Transverse colon (tissue), 4 donors: ENCODE data around the gene MT1B. TPM values are rescaled to one million over a fixed set of nuclear protein-coding genes. Genes with fewer than 3 reads are reported as not detected.

Source experiments
- DNase-seq: peaks from one replicate; pipeline ENCODE4 v3.0.0-alpha.2; 2019
- H3K27ac ChIP-seq, 4 donors: fragments of 200-600 bp; sonication (generic); 2 replicates each; pipeline ENCODE4 v1.5.1; 2016 to 2018; ENCODE audit warnings: inconsistent platforms in 4 of 4
- H3K27me3 ChIP-seq: fragments of 200-600 bp; sonication (generic); 2 replicates; pipeline ENCODE4 v1.5.1; 2017; ENCODE audit warnings: inconsistent platforms
- H3K36me3 ChIP-seq, 4 donors: fragments of 200-600 bp; sonication (generic); 2 replicates each; pipeline ENCODE4 v1.5.1; 2017 to 2019; ENCODE audit warnings: inconsistent platforms in 4 of 4
- H3K4me1 ChIP-seq, 4 donors: fragments of 200-600 bp; sonication (generic); 2 replicates each; pipeline ENCODE4 v1.5.1; 2017 to 2020; ENCODE audit warnings: inconsistent platforms in 4 of 4
- H3K4me3 ChIP-seq, 4 donors: fragments of 200-600 bp; sonication (generic); 1 replicate in 1 of 4; 2 replicates in 3 of 4; pipeline versions ENCODE4 v1.5.1 to v1.6.1; 2017 to 2019; ENCODE audit warnings: inconsistent platforms in 4 of 4
- H3K9me3 ChIP-seq, 2 donors: fragments of 200-600 bp; sonication (generic); 2 replicates each; pipeline ENCODE4 v1.5.1; 2017 to 2019; ENCODE audit warnings: inconsistent platforms in 2 of 2
- CTCF ChIP-seq, 5 experiments: fragments of 200-600 bp in 3 of 5; fragments of 450-650 bp in 2 of 5; sonication (generic) in 3 of 5; IDR thresholded peaks; 1 replicate in 2 of 5; 2 replicates in 3 of 5; pipeline ENCODE4 v1.5.1; 2016 to 2017; ENCODE audit warnings: antibody characterized with exemption in 5 of 5, inconsistent platforms in 3 of 5, mild to moderate bottlenecking in 2 of 5, moderate library complexity in 1 of 5
- EP300 ChIP-seq: sonication (generic); formaldehyde crosslinking; IDR thresholded peaks from one replicate; pipeline ENCODE4 v1.6.1; 2017; ENCODE audit warnings: antibody characterized with exemption, low read depth
- POLR2A ChIP-seq: fragments of 450-650 bp; IDR thresholded peaks from one replicate; pipeline ENCODE4 v1.6.1; 2016; ENCODE audit warnings: antibody characterized with exemption, mild to moderate bottlenecking, moderate library complexity
- POLR2AphosphoS5 ChIP-seq, 3 donors: sonication (generic); formaldehyde crosslinking; IDR thresholded peaks; one replicate each; pipeline ENCODE4 v1.6.1; 2016; ENCODE audit warnings: antibody characterized with exemption in 3 of 3
- WGBS, 2 donors: methylation state at CpG; one replicate each; pipeline ENCODE4 v1.1.5; 2018; ENCODE audit warnings: low coverage in 1 of 2; 5-methylcytosine and 5-hydroxymethylcytosine counted together
- in situ Hi-C, 4 donors: fragments of 200-750 bp; cut with MboI; loops; one replicate each; pipeline versions ENCODE4 v1.15.0 to v1.15.1; 2017; ENCODE audit warnings: low sequenced_read_pairs in 3 of 4, low pct_ligation_motif_present in 1 of 4, low pct_unique_long_range_greater_than_20kb in 1 of 4
- intact Hi-C: fragments of 100-400 bp; cut with DNase I; formaldehyde crosslinking; loops from one replicate; pipeline ENCODE4 v1.15.1; 2023; ENCODE audit warnings: low total_unique reads
- total RNA-seq, 4 donors: library from RNA; depleted of rRNA; stranded (reverse); fragments of >200 nt; gene quantifications; one replicate each; pipeline ENCODE4 v1.1.0, GENCODE V29; 2016

Gene MT1B
- total RNA-seq, 4 donors from 2014 or later = not detected

DNA sequence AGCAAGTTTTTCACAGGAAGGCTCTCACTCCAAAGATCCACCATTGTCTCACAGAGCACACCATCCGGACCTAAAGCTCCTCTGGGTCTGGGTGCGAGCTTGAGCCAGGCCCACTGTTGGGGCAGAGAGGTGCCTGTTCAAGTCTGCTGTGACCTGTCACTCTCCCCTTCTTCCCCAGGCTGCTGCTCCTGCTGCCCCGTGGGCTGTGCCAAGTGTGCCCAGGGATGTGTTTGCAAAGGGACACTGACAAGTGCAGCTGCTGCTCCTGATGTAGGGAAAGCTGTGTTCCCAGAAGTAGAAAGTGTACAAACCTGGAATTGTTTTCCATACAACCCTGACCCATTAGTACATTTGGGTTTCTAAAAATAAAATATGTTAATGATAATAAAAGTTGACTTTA lies 25.8 kb downstream of the MT1B start:
- no peak for DNase-seq
- Histone ChIP-seq H3K27me3 (peaks cover 26% of the 10 kb centered on the region), H3K9me3 (no peaks in the 10 kb centered on the region), H3K4me1 (peaks cover 0 to 17% (median 7%) of the 10 kb centered on the region in 4 donors), H3K27ac (no peak overlapping the region), H3K4me3 (no peak overlapping the region), H3K36me3 (no peaks in the 10 kb centered on the region)
- WGBS, 2 donors = 81% methylated on average over 3 of the region's 3 CpGs; no CpG with 5 or more reads in 1 of the 2 donors
- TF ChIP-seq EP300 (no peak), POLR2AphosphoS5 (IDR thresholded peaks at IDR 0.05) (no peak), CTCF (IDR thresholded peaks at IDR 0.05) (no peak), POLR2A (no peak)
- in situ Hi-C loops = no loop called here
- intact Hi-C loops = no loop called here

GRCh38 chr16:56679078-56679730 lies 27.5 kb downstream of the MT1B start:
- in situ Hi-C loops = no loop called here
- no peaks in the 10 kb centered on the region for H3K9me3 ChIP-seq
- 93% methylated on average over 3 of the region's 3 CpGs; no CpG with 5 or more reads in 1 of the 2 donors for WGBS, 2 donors

GRCh38 chr16:56679818-56680217 lies 28.1 kb downstream of the MT1B start:
- intact Hi-C loops (loop anchor here (5.0 kb wide), 2 partner anchors 53 to 73 kb away; partner anchors contain the start of genes MT1E and MT2A), in situ Hi-C loops (no loop called here)
- H3K4me3 ChIP-seq = no peak overlapping the region
- WGBS, 2 donors = 82 to 86% methylated on average over 2 to 6 of the region's 6 CpGs
- no peak for DNase-seq
- no peaks in the 10 kb centered on the region for H3K36me3 ChIP-seq
- H3K27ac ChIP-seq = no peak overlapping the region
- no peaks in the 10 kb centered on the region for H3K9me3 ChIP-seq
- TF ChIP-seq EP300 (no peak), POLR2AphosphoS5 (IDR thresholded peaks at IDR 0.05) (no peak), POLR2A (no peak), CTCF (IDR thresholded peaks at IDR 0.05) (no peak)
- peaks cover 3 to 30% (median 18%) of the 10 kb centered on the region in 4 donors for H3K4me1 ChIP-seq
- peaks cover 14% of the 10 kb centered on the region for H3K27me3 ChIP-seq

More at GRCh38 chr16:56679078-56679730, 27.5 kb downstream of the MT1B start:
- Histone ChIP-seq H3K27ac (no peak overlapping the region), H3K36me3 (no peaks in the 10 kb centered on the region), H3K4me1 (peaks cover 3 to 30% (median 18%) of the 10 kb centered on the region in 4 donors), H3K4me3 (no peak overlapping the region), H3K27me3 (peaks cover 15% of the 10 kb centered on the region)
- DNase-seq = no peak
- TF ChIP-seq POLR2A = no peak
- no peak for TF ChIP-seq POLR2AphosphoS5 (IDR thresholded peaks at IDR 0.05)
- TF ChIP-seq CTCF (IDR thresholded peaks at IDR 0.05) = no peak
- no peak for TF ChIP-seq EP300
- intact Hi-C loops = no loop called here

DNA sequence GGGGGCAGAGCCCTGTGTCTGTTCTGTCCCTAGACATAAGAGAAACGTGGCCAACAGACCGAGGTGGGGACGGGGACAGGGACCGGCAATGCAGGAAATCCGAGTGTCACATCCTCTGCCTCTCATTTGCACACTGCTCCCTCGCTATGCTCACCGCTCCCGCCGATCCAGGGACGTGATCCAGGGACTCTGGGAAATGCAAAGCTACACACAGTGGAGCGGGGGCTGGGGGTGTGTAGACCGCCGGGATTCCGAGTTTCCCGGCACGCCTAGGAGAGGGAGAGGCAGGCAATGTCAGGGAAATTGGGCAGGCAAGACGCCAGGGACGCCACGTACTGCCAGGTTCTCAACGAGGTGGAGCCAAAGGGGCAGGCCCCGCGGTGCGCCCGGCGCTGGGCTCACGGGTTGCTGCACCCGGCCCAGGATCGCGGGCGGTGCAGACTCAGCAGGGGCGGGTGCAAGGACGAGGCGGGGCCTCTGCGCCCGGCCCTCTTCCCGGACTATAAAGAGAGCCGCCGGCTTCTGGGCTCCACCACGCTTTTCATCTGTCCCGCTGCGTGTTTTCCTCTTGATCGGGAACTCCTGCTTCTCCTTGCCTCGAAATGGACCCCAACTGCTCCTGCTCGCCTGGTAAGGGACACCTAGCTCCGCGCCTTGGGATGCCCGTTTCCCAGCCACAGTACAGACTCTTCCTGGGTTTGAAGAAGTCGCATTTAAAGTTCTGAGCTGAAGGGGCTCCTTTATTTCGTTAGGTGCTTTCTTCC lies 30.4 kb downstream of the MT1B start, which contains the start of gene MT1X:
Gene MT1X, plus strand, starts transcription at position 532 of the 764 bp plus-strand sequence. Its CDS starts 71 bp downstream, at position 603.
- DNase-seq = peak; percentile 94
- in situ Hi-C loops = no loop called here
- Histone ChIP-seq H3K27ac (peak within 1 kb of the TSS; percentile 79 to 87 (median 82)), H3K4me3 (peak within 1 kb of the TSS; percentile 43 to 79 (median 55)), H3K27me3 (no peaks in the 10 kb centered on the region), H3K9me3 (no peaks in the 10 kb centered on the region), H3K4me1 (peaks cover 3 to 20% (median 11%) of the 10 kb centered on the region in 4 donors), H3K36me3 (no peaks in the 10 kb centered on the region)
- TF ChIP-seq EP300 (peak; percentile 96), POLR2AphosphoS5 (IDR thresholded peaks at IDR 0.05) (peak in 2 of 3 donors; percentile 97), CTCF (IDR thresholded peaks at IDR 0.05) (no peak), POLR2A (peak; percentile 97)
- intact Hi-C loops = loop anchor here (5.0 kb wide), 2 partner anchors 55 to 75 kb away; partner anchors contain the start of genes MT1E and MT2A
- WGBS, 2 donors = 0% methylated on average over 10 to 46 of the region's 49 CpGs
